ENCODE results near the gene SMPD2.

The SMPD2 gene

DNA sequence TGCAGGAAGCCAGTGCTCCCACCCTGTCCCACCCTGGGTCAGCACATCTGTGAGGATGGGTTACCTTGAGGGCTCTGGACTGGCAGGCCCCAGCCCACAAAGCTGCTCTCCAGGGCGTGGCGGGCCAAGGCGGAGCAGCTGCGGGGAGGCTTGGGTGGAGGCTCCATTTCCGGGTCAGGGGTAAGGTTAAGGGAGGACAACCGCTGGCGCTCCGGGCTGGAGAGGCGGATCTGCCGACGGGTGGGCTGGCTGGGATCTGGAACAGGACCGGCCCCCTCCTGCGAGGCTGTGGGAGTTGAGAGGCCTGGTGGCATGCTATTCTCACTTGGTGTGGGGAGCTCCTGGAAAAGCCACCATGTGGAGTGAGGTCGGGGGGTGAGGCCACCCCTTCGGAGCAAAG lies 5.5 kb downstream of the SMPD2 start:
- no peak for DNase-seq

DNA sequence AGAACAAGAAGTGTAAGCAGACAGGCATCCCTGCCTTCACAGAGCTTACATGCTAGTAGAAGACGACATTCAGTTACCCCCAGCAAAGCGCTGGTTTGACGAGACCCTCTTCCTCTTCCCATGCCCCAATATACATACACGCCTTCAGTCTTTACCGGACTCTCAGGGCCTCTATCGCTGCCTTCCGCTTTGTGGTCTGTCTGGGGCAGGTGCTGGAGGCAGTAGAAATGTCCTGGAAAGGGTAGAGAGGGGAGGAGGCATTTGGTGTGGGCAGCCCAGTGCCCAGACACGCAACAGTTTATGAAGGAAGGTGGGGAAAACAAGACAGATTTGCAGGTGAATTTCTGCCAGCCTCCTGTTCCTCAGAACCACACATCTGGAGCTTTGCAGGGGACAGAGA lies 6.0 kb downstream of the SMPD2 start:
- no peak for DNase-seq

DNA sequence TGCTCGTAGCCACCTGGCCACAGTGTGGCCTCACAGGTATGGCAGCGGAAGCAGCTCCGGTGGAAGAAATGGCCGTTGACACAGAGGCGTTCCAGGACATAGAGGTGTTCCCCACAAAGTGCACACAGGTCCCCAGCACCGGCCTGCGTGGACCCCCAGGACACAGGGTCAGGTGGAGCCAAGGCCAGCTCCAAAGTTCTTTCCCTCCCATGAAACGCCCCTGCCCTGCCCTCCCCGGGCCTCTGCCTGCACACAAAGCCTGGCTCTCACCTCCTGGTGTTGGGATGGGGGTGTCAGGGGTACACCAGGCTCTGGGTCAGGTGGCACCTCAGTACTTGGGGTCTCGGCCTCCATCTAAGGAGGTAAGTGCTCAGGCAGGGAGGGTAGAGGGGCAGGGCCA lies 6.6 kb downstream of the SMPD2 start:
- no peak for DNase-seq

DNA sequence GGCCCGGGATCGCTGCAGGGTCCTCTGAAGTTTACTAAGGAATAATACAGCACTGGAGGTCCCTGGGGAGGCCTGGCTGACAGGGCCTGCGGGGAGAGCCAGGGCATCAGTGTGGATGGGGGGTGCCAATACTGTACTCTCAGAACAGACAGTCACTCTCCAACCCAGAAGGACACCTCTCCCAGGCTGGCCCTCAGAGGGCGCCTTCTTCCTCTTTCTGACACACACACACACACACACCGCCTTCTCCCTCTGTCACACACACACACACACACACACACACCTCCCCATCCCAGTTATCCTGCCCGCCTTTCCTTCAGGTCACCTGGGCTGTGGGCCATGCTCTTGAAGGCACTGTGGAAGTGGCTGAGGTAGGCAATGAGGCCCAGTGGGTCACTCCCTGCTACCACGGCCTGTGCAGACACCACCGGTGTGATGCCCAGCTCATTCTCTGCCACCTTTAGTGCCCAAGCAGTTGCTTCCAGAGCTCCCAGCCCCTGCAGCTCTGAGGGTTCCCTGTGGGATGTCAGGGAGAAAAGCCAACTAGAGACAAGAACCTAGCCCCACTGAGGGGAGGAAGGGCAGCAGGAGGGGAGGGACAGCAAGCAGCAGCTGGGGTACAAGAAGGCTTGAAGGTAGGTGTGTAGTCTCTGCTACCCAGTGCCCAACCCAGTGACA lies 7.5 kb downstream of the SMPD2 start:
- DNase-seq: no peak

DNA sequence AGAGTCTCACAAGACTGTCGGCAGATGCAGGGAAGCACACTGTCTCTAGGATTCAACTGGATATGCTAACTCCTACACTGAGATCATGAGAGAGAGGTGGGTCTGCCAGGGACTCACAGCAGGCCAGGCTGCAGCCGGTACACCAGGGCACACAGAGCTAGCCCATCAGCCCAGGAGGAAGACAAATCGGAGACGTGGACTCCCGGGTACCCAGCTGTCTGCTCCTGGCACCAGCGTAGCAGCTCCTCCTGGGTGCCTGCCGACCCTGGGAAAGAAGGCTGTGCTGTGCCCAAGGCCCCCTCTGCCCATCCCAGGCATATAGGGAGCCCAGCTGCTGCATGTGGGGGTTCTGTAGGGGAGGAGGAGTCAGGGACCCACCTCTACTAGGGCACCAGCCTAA lies 8.1 kb downstream of the SMPD2 start:
- peak in 1 of 56 donors; percentile 10 for DNase-seq

DNA sequence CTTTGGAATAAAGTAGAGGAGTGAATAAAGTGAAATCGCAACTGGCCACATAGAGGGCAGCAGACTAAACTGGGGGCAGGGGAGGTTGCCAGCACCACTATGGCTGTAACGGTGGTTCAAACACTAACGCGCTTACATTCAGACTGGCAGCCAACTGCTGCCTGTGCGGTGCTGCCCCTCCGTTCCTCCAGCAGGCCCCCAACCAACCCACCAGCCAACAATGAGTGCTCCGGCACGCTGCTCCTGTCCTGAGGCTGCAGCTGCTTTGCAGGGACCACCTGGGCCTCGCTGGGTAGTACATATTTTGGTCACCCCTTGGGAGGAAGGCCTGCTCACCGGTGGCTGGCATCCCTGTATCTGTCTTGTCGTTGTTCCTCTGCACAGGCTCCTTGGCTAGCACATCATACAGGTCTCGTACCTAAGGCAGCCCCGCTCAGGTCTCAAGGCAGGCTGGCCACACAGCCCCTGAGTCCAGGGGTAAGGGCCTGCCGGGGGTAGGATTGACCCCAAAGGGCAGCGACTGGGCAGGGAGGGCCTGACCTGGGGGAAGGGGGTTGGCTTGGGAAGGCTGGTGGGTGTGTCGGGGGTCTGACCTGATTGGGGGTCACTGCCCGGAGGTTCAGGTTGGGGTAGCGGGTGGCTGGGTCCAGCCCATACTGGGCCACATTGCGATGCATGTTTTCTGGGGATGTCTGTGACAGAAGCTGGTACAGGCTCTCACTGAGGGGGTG lies 8.7 kb downstream of the SMPD2 start:
- DNase-seq: no peak

DNA sequence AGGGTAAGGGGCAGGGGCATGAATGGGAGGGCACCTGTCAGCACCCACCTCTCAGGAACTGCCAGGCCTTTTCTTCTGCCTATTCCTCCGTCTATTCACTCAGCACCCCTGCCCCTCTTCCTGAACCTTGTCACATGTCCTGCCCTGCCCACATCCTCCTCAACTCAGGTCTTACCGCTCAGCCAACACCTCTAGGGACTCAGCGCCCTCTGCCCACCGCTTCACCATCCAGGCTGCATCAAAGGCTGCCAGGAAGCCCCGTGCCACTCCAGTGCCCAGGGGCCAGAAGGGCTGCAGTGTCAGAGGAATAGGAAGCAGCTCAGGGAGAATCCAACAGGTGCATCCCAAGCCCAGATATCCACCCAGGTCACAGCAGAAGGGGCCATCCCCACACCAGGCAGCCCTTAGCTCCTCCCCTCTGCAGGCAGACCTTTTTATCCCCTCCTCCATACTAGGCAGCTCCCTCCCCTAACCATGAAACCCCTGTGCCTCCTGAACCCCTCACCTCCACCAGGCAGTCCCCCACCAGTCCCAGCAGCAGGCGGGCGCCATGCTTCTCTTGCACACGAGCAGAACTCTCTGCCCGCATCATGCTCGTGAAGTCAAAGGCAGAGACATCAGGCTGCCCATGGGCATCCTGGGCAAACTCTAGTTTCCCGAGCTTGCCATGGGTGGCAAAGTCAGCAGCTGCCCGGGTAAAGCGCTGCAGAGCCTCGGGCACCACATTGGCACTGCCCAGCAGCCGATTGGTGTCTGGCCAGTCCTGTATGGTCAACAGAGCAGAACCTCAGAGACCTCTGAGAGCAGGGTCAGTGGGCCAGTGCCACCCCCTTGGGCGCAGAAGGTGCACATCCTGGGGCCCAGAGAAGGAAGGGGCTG lies 9.5 kb downstream of the SMPD2 start:
- DNase-seq: no peak

DNA sequence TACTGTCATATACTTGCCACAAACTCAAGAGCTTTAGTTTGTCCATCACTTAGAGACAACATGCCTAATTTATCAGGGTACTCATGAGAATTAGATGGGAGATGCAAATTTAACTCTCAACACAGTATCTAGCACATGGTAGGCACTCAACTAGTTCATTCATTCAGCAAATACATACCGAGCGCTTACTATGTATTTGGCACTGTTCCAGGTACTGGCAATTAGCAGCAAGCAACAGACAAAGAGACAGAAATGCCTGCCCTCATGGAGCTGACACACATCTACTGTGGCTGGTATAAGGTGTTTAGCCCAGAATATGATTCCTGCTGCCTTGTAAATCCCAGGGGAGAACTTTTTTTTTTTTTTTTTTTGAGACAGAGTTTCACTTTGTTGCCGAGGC lies 10.3 kb downstream of the SMPD2 start:
- DNase-seq: no peak

DNA sequence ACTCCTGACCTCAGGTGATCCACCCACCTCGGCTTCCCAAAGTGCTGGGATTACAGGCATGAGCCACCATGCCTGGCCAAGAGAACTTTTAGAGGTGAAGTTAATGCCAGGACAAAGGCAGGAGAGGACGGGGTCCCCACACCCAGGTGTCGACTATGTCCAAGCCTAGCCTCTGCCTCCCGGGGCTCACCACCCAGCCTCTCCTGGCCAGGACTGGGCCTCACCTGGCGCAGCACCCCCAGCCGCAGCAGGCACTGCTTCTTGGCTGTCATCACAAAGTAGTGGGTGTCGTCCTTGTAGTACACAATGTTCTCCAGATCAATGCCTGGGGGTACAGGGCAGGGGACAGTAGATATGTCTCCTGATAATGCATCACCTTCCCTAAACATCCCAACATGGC lies 10.9 kb downstream of the SMPD2 start:
- no peak for DNase-seq

DNA sequence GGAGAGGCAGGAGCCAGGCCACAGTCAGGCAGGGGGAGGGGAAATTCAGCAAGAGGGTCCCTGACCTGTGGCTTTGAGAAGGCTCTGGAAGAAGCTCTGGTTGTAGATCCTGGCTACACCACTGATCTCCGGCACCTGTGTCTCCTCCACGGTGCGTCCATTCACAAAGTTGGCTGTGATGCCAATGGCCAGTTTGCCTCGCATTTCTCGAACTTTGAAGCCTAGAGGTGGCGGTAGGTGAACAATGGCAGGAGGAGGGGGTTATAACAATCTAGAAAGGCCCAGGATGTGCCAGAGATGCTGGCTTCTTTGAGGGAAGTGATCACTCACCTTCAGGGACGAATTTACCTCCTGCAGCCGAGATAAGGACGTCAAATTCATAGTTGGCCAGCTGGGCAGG lies 11.7 kb downstream of the SMPD2 start:
- DNase-seq: no peak

DNA sequence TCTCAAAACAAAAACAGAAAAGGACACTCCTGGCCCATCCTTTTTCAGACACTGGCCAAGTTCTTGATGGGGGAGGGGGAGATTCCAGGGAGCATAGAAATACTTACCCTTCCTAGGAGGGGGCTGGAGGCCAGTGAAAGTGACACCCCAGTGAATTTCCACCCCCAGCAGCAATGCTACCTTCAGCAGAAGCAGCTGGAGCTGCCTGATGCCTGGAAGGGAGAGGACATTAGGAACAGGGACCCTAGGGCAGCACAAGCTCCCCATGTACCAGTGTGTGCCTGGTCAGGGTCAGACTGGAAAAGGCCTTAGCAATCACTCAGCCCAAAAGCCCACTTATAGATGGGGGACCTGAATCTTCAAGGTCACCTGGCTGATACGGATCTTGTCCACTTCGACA lies 12.6 kb downstream of the SMPD2 start:
- DNase-seq: no peak

DNA sequence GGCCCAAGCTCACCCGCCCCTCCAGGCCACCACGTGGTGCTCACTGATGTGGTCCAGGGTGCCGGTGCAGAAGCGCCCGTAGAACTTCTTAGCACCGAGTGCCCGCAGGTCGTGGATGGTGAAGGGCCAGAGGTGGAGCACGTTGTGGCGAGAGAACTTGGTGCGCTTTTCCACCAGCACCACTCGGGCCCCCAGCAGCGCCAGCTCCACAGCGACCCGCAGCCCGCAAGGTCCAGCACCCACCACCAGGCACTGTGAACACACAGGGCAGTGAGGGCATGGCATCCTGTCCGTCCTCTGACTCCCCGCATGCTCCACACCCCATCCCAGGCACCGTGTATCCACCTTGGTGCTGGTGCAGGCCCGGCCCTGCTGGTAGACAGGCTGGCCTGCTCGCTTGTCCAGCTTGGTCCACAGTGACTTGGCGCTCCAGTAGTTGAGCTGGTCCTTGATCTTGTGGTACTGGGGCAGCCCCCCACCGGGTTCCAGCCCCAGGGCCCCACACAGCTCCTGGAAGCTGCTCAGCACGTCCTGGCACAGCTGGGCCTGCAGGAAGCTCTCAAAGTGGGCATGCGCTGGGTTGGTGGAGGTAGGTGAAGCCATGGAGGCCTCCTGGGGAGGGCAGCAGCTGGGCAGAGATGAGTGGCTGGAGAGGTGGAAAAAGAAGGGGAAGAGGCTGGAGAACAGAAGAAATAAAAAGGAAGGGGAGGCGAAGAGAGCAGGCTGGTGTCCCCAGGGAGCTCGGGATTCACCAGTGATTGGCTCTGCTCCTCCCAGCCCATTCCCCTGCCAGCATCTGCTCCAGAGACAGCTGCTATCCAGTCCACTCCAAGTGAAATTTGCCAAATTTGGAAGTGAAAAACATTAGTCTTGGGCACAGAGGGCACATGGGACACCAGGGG lies 13.3 kb downstream of the SMPD2 start:
- DNase-seq: peak in 2 of 56 donors; percentile 18 to 49

DNA sequence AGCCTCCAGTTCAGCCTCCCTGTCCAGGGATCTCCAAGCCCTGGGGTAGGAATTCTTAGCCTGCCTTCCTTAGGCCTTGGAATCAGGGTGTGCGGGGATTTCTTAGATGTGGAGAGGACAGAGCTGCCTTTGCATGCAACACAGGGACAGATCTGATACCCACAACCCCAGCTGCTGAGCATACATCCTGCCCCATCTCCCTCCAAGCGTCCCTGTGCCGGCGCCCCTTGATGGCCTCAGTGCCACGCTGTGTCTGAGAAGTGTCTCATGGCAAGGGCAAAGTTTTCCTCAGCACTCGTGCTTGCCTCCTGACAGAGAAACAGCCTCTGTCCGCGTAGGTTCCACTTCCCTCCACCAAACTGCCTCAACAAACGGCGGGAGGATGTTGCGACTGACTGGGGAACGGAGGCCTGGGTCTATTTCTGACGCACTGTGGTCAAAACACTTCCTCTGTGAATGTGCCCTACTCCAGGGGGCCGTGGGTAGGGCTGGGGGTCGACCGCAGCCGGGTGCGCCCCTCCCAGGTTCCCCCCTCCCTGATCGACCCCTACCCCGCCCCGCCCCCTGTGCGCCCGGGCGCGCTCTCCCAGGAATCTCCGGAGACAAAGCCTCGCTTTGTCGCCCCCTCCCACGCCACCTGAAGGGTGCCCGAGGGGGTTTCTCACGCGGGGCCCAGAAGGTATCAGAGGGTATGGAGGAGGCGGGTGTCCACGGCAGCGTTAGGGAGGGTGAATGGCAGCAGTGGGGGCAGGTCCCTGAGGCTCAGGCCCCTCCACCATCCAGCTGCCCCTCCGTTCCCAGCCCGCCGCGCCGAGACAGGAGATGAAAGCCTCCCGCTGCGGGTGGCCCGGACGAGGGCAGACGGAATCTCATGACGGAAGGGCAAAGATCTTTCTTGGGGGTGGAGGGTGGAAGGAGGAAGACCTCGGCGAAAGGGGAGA lies 14.2 kb downstream of the SMPD2 start:
- DNase-seq: peak in 33 of 56 donors; percentile 16 to 64 (median 36)

DNA sequence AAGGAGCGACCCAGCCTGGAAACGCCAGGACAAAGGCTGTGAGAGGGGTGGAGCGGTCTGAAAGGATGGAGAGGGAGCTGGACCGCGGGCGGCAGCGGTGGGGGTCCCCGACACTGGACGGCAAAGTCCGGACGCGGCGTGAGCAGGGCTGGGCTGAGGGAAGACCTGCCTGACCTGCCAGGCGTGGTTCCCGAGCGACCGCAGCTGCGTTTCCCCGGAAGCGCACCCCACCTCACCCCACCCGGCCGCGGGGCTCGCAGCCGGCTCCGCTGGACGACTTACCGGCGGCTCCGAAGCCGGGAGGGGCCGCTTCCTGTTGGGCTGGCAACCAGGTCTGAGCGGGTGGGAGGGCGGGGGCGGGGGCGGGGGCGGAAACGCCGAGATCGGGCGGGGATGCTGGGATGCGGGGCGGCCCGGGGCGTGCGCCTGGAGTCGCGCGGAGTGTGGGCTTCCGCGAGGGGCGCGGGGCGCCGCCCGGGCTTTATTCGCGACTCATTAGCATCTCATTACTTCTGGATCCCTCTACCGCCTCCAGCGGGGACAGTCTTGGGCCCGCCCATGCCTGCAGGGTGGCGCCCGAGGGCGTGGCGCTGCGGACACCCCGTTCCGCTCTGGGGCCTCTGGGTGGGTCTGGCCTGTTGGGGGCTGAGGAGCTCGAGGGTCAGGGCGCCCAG lies 15.1 kb downstream of the SMPD2 start, which contains the start of gene MICAL1:
Gene MICAL1, minus strand, starts transcription at position 336 of the 674 bp plus-strand sequence. CDS start 1,576 bp downstream, outside the sequence.
- peak in 34 of 56 donors; percentile 20 to 76 (median 54) for DNase-seq

DNA sequence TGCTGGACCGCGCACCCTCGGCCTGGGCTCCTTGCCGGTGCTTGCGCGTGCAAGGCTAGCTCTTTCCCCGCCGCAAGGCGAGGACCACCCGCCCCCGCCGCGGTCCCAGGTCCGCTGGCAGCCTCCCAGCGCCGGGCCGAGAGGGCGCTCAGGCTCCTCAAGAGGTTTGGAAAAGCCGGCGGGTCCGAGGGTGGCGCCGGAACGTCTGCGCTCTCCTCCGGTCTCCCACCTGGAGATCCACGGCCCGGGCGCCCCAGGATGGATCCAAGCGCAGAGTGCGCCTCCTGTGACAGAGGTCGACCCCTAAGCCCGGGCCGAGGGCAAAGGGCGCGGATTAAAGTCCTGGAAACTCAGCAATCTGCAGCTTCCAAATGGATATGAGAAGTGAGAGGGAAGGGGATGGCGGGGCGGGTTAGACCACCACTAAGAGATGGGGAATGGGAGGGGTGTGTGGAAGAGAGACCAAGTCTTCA lies 15.6 kb downstream of the SMPD2 start:
- DNase-seq: no peak

DNA sequence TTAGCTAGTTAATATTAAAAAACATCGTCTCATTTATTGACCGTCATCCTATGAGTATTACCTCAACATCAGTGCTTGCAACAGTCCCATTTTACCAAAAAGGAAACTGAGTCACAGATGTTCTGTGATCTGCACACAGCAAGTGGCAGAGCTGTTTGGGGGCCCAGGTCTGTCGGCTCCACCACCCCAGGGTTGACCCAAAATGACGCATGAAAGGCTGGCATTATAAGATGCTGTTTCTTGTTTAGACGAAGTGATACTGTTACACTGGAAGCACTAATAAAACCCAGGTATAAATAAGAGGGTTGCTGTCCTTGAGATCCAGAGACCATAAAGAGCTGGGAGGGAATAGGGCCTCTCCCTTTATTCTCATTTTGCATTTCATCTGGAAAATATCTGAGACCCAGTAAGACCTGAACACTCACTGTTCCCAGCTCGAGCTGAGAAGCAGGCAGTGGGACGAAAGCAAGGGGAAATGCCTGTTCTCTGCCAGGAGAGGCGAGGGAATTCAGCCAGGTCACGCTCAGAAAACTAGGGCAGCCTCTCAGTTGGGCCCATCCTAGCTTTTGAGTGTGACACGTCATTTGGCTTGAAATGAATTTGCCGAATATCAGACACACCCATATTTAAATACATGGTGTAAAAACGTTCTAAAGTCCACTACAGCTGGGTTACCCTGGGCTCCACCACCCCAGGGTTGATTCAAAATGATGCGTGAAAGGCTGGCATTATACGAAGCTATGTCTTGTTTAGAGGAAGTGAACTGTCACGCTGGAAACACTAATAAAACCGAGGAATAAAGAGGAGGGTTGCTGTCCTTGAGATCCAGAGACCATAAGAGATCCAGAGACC lies 16.4 kb downstream of the SMPD2 start:
- DNase-seq: peak in 18 of 56 donors; percentile 17 to 59 (median 28)

DNA sequence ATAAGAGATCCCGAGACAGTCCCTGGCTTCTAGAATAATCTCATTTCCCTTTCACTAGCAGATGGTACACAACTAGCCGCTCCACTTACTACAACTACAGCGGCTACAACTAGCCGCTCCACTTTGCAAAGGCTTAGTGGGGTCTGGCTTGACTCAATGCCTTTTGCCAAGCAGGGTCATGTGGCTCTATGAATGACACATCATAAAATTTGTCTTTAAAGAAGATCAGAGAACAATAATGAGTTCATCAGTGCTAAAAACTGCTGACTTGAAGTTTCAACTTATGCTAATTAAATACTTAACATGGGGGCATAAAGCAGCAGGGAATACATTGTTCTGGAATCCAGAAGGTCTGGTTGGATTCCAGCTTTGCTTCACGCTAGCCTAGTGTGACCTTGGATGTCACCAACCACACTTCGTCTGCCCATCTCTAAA lies 17.1 kb downstream of the SMPD2 start:
- DNase-seq: peak in 1 of 56 donors; percentile 20
